Measurements from ENCODE around the gene ARHGAP18.

The ARHGAP18 gene

GRCh38 chr6:129717277-129717676 is 7.3 kb upstream of the ARHGAP18 start:
- H3K9me3 ChIP-seq (ENCODE audit: control insufficient read depth, insufficient read depth, low read length), result no peaks in the 10 kb centered on the region
- peaks cover 5% of the 10 kb centered on the region for H3K4me1 ChIP-seq (ENCODE audit: control insufficient read depth, low read length)
- H3K4me3 ChIP-seq (ENCODE audit: low read length), result no peak overlapping the region
- no peak overlapping the region for H3K4me2 ChIP-seq (ENCODE audit: low read length)
- H3F3A ChIP-seq (ENCODE audit: control insufficient read depth, insufficient read depth), result no peaks in the 10 kb centered on the region
- no peaks in the 10 kb centered on the region for H4K20me1 ChIP-seq (ENCODE audit: control insufficient read depth, insufficient read depth, low read depth, low read length)
- no peaks in the 10 kb centered on the region for H3K27me3 ChIP-seq (ENCODE audit: control insufficient read depth, low read length)
- no peaks in the 10 kb centered on the region for H3K9me2 ChIP-seq (replicated peaks; ENCODE audit: control insufficient read depth, low read length)
- H3K79me2 ChIP-seq (ENCODE audit: control insufficient read depth, low read length), result no peaks in the 10 kb centered on the region
- H3K36me3 ChIP-seq (ENCODE audit: control insufficient read depth, low read length), result no peaks in the 10 kb centered on the region
- H3K27ac ChIP-seq (ENCODE audit: low read depth, low read length), result no peak overlapping the region
- TF ChIP-seq CTCF (IDR thresholded peaks at IDR 0.05; ENCODE audit: low read depth, low read length, poor library complexity, severe bottlenecking), result no peak
- TF ChIP-seq EZH2phosphoT487 (IDR thresholded peaks at IDR 0.05; ENCODE audit: borderline replicate concordance, low read length), result no peak

DNA sequence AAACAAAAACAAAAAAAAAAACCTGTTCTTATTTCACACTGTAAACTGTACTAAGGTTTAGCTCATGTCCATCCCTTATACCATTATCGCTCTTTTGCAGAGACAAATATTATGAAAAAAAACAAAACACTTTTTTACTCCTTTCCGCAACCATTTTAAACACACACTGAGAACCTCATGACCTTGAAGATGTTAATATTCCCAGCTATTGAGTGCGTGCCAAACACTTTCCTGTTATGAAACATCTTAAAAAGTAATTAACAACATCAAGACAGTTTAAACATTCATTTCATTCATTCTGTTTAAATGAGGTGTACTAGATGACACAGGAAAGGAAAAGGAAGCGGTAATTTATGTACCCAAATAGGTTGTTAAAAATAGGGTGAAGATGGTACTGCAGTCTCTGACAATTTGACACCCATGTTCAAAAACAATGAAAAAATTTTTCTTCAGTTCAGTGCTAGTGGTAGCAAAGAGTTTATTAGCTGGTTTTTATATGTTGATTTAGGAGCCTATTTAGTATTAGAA is 3.9 kb upstream of the ARHGAP18 start:
- peaks cover 4% of the 10 kb centered on the region; the same call in 1 of the 2 replicates for H3K27me3 ChIP-seq (ENCODE audit: control insufficient read depth, low read length)
- H3K79me2 ChIP-seq (ENCODE audit: control insufficient read depth, low read length), result no peaks in the 10 kb centered on the region
- TF ChIP-seq CTCF (IDR thresholded peaks at IDR 0.05; ENCODE audit: low read depth, low read length, poor library complexity, severe bottlenecking) (no peak), EZH2phosphoT487 (IDR thresholded peaks at IDR 0.05; ENCODE audit: borderline replicate concordance, low read length) (no peak)
- H4K20me1 ChIP-seq (ENCODE audit: control insufficient read depth, insufficient read depth, low read depth, low read length), result no peaks in the 10 kb centered on the region
- H3K9me3 ChIP-seq (ENCODE audit: control insufficient read depth, insufficient read depth, low read length), result no peaks in the 10 kb centered on the region
- H3K4me3 ChIP-seq (ENCODE audit: low read length), result no peak overlapping the region
- no peaks in the 10 kb centered on the region for H3F3A ChIP-seq (ENCODE audit: control insufficient read depth, insufficient read depth)
- H3K9me2 ChIP-seq (replicated peaks; ENCODE audit: control insufficient read depth, low read length), result no peaks in the 10 kb centered on the region
- H3K36me3 ChIP-seq (ENCODE audit: control insufficient read depth, low read length), result no peaks in the 10 kb centered on the region
- H3K4me1 ChIP-seq (ENCODE audit: control insufficient read depth, low read length), result peaks cover 22% of the 10 kb centered on the region
- no peak overlapping the region for H3K4me2 ChIP-seq (ENCODE audit: low read length)
- no peak overlapping the region for H3K27ac ChIP-seq (ENCODE audit: low read depth, low read length)

DNA sequence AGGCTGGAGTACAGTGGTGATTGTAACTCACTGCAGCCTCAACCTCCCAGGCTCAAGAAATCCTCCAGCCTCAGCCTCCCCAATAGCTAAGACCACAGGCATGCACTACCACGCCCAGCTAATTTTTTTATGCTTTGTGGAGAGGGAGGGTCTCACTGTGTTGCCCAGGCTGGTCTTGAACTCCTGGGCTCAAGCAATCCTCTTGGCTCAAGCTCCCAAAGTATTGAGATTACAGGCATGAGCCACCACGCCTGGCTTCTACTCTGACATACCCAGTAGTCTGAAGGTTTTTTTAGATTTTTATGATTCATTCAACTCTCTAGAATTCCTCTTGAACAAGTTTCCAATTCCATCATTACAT is 1.3 kb upstream of the ARHGAP18 start:
- Histone ChIP-seq H3K27ac (ENCODE audit: low read depth, low read length) (no peak overlapping the region), H3K4me2 (ENCODE audit: low read length) (no peak overlapping the region), H3K27me3 (ENCODE audit: control insufficient read depth, low read length) (peaks cover 4% of the 10 kb centered on the region; the same call in 1 of the 2 replicates), H3K9me2 (replicated peaks; ENCODE audit: control insufficient read depth, low read length) (no peaks in the 10 kb centered on the region), H3F3A (ENCODE audit: control insufficient read depth, insufficient read depth) (no peaks in the 10 kb centered on the region), H3K79me2 (ENCODE audit: control insufficient read depth, low read length) (no peaks in the 10 kb centered on the region), H4K20me1 (ENCODE audit: control insufficient read depth, insufficient read depth, low read depth, low read length) (no peaks in the 10 kb centered on the region), H3K4me1 (ENCODE audit: control insufficient read depth, low read length) (peaks cover 30% of the 10 kb centered on the region), H3K4me3 (ENCODE audit: low read length) (no peak overlapping the region), H3K9me3 (ENCODE audit: control insufficient read depth, insufficient read depth, low read length) (no peaks in the 10 kb centered on the region), H3K36me3 (ENCODE audit: control insufficient read depth, low read length) (no peaks in the 10 kb centered on the region)
- TF ChIP-seq CTCF (IDR thresholded peaks at IDR 0.05; ENCODE audit: low read depth, low read length, poor library complexity, severe bottlenecking), result no peak
- no peak for TF ChIP-seq EZH2phosphoT487 (IDR thresholded peaks at IDR 0.05; ENCODE audit: borderline replicate concordance, low read length)
